MM.1S (cell line): ENCODE data around the gene REXO4.

Source experiments
- DNase-seq: peaks from one replicate; pipeline ENCODE4 v3.0.0-alpha.2; 2015
- H2AFZ ChIP-seq: fragments of 300-600 bp; sonication (generic); 2 replicates; pipeline ENCODE4 v1.6.0; 2016; ENCODE audit warnings: antibody characterized with exemption, low read length
- H3F3A ChIP-seq: fragments of 300-600 bp; sonication (generic); 2 replicates; pipeline ENCODE4 v1.6.1; 2016; ENCODE audit warnings: mild to moderate bottlenecking, antibody characterized with exemption, low read length, moderate library complexity, mixed read lengths; ENCODE audit not compliant: insufficient read depth
- H3K27ac ChIP-seq: fragments of 300-600 bp; sonication (generic); 2 replicates; pipeline ENCODE4 v1.5.1; 2016; ENCODE audit warnings: mild to moderate bottlenecking, low read length
- H3K27me3 ChIP-seq: fragments of 300-600 bp; sonication (generic); replicated peaks from 2 replicates; pipeline ENCODE4 v1.6.0; 2016; ENCODE audit warnings: low read length; ENCODE audit not compliant: insufficient read depth
- H3K36me3 ChIP-seq: fragments of 300-600 bp; sonication (generic); replicated peaks from 2 replicates; pipeline ENCODE4 v1.6.1; 2016; ENCODE audit warnings: mild to moderate bottlenecking, low read length, mixed read lengths; ENCODE audit not compliant: insufficient read depth
- H3K4me1 ChIP-seq: fragments of 300-600 bp; sonication (generic); 2 replicates; pipeline ENCODE4 v1.6.1; 2016; ENCODE audit warnings: low read length, mixed read lengths
- H3K4me2 ChIP-seq: fragments of 300-600 bp; sonication (generic); 2 replicates; pipeline ENCODE4 v1.6.0; 2016; ENCODE audit warnings: low read depth, low read length
- H3K4me3 ChIP-seq: fragments of 300-600 bp; sonication (generic); 2 replicates; pipeline ENCODE4 v1.5.1; 2016; ENCODE audit warnings: low read length, mixed read lengths
- H3K79me2 ChIP-seq: fragments of 300-600 bp; sonication (generic); 2 replicates; pipeline ENCODE4 v1.6.1; 2016; ENCODE audit warnings: mixed run types, low read length, mixed read lengths
- H3K9ac ChIP-seq: fragments of 300-600 bp; sonication (generic); 2 replicates; pipeline ENCODE4 v1.6.1; 2016; ENCODE audit warnings: low read length, mixed read lengths
- H3K9me2 ChIP-seq: fragments of 300-600 bp; sonication (generic); replicated peaks from 2 replicates; pipeline ENCODE4 v1.6.1; 2016; ENCODE audit warnings: mild to moderate bottlenecking, low read length, mixed read lengths; ENCODE audit not compliant: insufficient read depth
- H3K9me3 ChIP-seq: fragments of 300-600 bp; sonication (generic); replicated peaks from 2 replicates; pipeline ENCODE4 v1.6.1; 2016; ENCODE audit warnings: mild to moderate bottlenecking, low read length, mixed read lengths; ENCODE audit not compliant: insufficient read depth
- H4K20me1 ChIP-seq: fragments of 300-600 bp; sonication (generic); 2 replicates; pipeline ENCODE4 v1.6.1; 2016; ENCODE audit warnings: mild to moderate bottlenecking, low read length, moderate library complexity, mixed read lengths; ENCODE audit not compliant: insufficient read depth
- CTCF ChIP-seq: fragments of 300-600 bp; sonication (generic); IDR thresholded peaks from 2 replicates; pipeline ENCODE4 v1.5.1; 2016; ENCODE audit warnings: antibody characterized with exemption, low read length, mixed read lengths
- EZH2 ChIP-seq: fragments of 300-600 bp; sonication (generic); optimal IDR thresholded peaks from 2 replicates; pipeline ENCODE3; 2017; ENCODE audit warnings: low read depth, mild to moderate bottlenecking, antibody characterized with exemption, low read length, mixed read lengths
- EZH2phosphoT487 ChIP-seq: fragments of 300-600 bp; sonication (generic); IDR thresholded peaks from 2 replicates; pipeline ENCODE4 v1.6.1; 2018; ENCODE audit warnings: antibody characterized with exemption, low read length

The REXO4 gene

GRCh38 chr9:133367778-133368177 is 50.0 kb downstream of the REXO4 start:
- H3K9me3 ChIP-seq: no peaks in the 10 kb centered on the region
- H2AFZ ChIP-seq: no peak overlapping the region
- no peak overlapping the region for H3K9ac ChIP-seq
- no peak overlapping the region for H3K27ac ChIP-seq
- no peak overlapping the region for H3K4me3 ChIP-seq
- H3K36me3 ChIP-seq: peaks cover 13% of the 10 kb centered on the region; the same call in 1 of the 2 replicates
- peaks cover 81% of the 10 kb centered on the region for H3K79me2 ChIP-seq
- no peak for DNase-seq
- H3K9me2 ChIP-seq: no peaks in the 10 kb centered on the region
- no peaks in the 10 kb centered on the region for H3F3A ChIP-seq
- H4K20me1 ChIP-seq: peaks cover 44% of the 10 kb centered on the region
- no peaks in the 10 kb centered on the region for H3K27me3 ChIP-seq
- no peak overlapping the region for H3K4me2 ChIP-seq
- TF ChIP-seq CTCF (no peak), EZH2phosphoT487 (no peak), EZH2 (no peak)
- H3K4me1 ChIP-seq: no peaks in the 10 kb centered on the region

GRCh38 chr9:133367221-133367620 is 50.6 kb downstream of the REXO4 start:
- H3K4me2 ChIP-seq: no peak overlapping the region
- peaks cover 13% of the 10 kb centered on the region; the same call in 1 of the 2 replicates for H3K36me3 ChIP-seq
- H3K9ac ChIP-seq: no peak overlapping the region
- peaks cover 38% of the 10 kb centered on the region for H4K20me1 ChIP-seq
- H3K27ac ChIP-seq: no peak overlapping the region
- H3K9me3 ChIP-seq: no peaks in the 10 kb centered on the region
- H3K4me1 ChIP-seq: no peaks in the 10 kb centered on the region
- no peaks in the 10 kb centered on the region for H3K9me2 ChIP-seq
- DNase-seq: no peak
- peaks cover 76% of the 10 kb centered on the region for H3K79me2 ChIP-seq
- TF ChIP-seq CTCF (no peak), EZH2phosphoT487 (no peak), EZH2 (no peak)
- no peak overlapping the region for H2AFZ ChIP-seq
- H3K4me3 ChIP-seq: no peak overlapping the region
- H3F3A ChIP-seq: no peaks in the 10 kb centered on the region
- no peaks in the 10 kb centered on the region for H3K27me3 ChIP-seq

- Histone ChIP-seq H3K9ac (no peak overlapping the region), H4K20me1 (peaks cover 34% of the 10 kb centered on the region; the same call in 1 of the 2 replicates), H3K4me1 (no peaks in the 10 kb centered on the region), H3F3A (no peaks in the 10 kb centered on the region), H3K27ac (no peak overlapping the region), H3K9me3 (no peaks in the 10 kb centered on the region), H3K36me3 (peaks cover 13% of the 10 kb centered on the region; the same call in 1 of the 2 replicates), H3K27me3 (no peaks in the 10 kb centered on the region), H3K9me2 (no peaks in the 10 kb centered on the region), H3K4me3 (no peak overlapping the region), H3K79me2 (peaks cover 73% of the 10 kb centered on the region), H3K4me2 (no peak overlapping the region), H2AFZ (no peak overlapping the region)
- TF ChIP-seq EZH2phosphoT487 (no peak), EZH2 (no peak), CTCF (no peak)
- DNase-seq: no peak
Measured at GRCh38 chr9:133366435-133366834, 51.4 kb downstream of the REXO4 start.
